Activated T-cell treated with anti-CD3 and anti-CD28 coated beads, Interleukin-2, amount 50 U/mL, for 1 hour (primary cell): ENCODE data around the gene PLEKHF1.
A peak's percentile ranks its signal among the peaks of the same experiment; 100 is the strongest.
"Not testable (repeated sequence)": the region's sequence is repeated elsewhere in the genome, so short reads cannot be mapped to it uniquely, and the experiment has no call there.

ENCODE experiments used
- DNase-seq: peaks from one replicate; pipeline ENCODE4 v3.0.0-alpha.2; 2020

PLEKHF1 gene

GRCh38 chr19:29665826-29666577, 741 bp downstream of the PLEKHF1 start:
- peak; percentile 36 for DNase-seq

GRCh38 chr19:29666578-29667386, 1.5 kb downstream of the PLEKHF1 start:
- peak; percentile 37 for DNase-seq

GRCh38 chr19:29667387-29667783, 2.1 kb downstream of the PLEKHF1 start:
- DNase-seq, result no peak

GRCh38 chr19:29667901-29668341, 2.7 kb downstream of the PLEKHF1 start:
- DNase-seq, result peak; percentile 71

- DNase-seq, result peak; percentile 28
Observed at GRCh38 chr19:29668746-29669609, 3.7 kb downstream of the PLEKHF1 start.

GRCh38 chr19:29670255-29670654, 5.0 kb downstream of the PLEKHF1 start:
- DNase-seq, result no peak

GRCh38 chr19:29671026-29671392, 5.7 kb downstream of the PLEKHF1 start:
- not testable (repeated sequence) for DNase-seq

- peak; percentile 84 for DNase-seq
Observed at GRCh38 chr19:29671393-29672160, 6.3 kb downstream of the PLEKHF1 start.

- DNase-seq, result peak; percentile 37
Observed at GRCh38 chr19:29672319-29672932, 7.2 kb downstream of the PLEKHF1 start.

GRCh38 chr19:29672933-29673336, 7.7 kb downstream of the PLEKHF1 start:
- DNase-seq, result peak; percentile 81

GRCh38 chr19:29673451-29674371, 8.4 kb downstream of the PLEKHF1 start:
- no peak for DNase-seq

- DNase-seq, result no peak
Observed at GRCh38 chr19:29674374-29675119, 9.3 kb downstream of the PLEKHF1 start.

- DNase-seq, result no peak
Observed at GRCh38 chr19:29675120-29675649, 9.9 kb downstream of the PLEKHF1 start.

- DNase-seq, result no peak
Observed at GRCh38 chr19:29675650-29676186, 10.5 kb downstream of the PLEKHF1 start.

- no peak for DNase-seq
Observed at GRCh38 chr19:29676586-29676985, 11.3 kb downstream of the PLEKHF1 start.

GRCh38 chr19:29677001-29677817, 11.9 kb downstream of the PLEKHF1 start:
- DNase-seq, result peak; percentile 29

GRCh38 chr19:29678484-29679106, 13.3 kb downstream of the PLEKHF1 start:
- no peak for DNase-seq
